Loucy (cell line): ENCODE data around the gene PDGFD.

Experiments
- CTCF ChIP-seq: fragments of 200-600 bp; sonication (generic); conservative IDR thresholded peaks from 2 replicates; pipeline ENCODE4 v1.5.1; 2014; ENCODE audit warnings: mild to moderate bottlenecking, antibody characterized with exemption, low read length
- EZH2phosphoT487 ChIP-seq: fragments of 200-600 bp; IDR thresholded peaks from 2 replicates; pipeline ENCODE4 v1.6.1; 2018; ENCODE audit warnings: antibody characterized with exemption, mild to moderate bottlenecking, moderate library complexity, borderline replicate concordance

DNA sequence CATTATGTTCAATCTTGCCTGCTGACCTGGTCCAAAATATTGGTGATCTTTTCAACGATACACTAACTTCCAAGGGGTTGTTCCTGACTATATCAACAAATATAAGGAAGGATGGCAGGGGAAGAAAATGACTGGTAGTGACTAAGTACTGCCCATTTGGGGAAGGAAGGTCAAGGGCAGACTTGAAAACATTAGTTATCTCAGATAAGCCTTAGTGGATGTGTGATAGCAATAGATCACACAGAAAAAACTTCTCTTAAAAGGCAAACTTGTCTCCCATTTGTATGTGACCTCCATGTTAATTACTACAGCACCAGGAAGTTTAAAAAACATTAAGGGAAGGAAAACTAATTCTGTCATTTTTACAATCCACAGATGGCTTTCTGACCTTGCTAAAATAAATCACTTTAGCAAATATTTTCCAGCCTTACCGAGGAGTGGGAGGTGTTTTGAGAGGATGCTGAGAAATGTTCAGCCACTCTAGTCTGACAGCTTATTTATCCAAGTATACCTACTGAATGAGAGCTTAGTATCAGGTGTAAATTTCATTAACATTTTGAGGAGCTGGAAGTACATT, 215.7 kb downstream of the PDGFD start:
- TF ChIP-seq CTCF, result no peak
- no peak for TF ChIP-seq EZH2phosphoT487
